Right cardiac atrium (tissue), 5 donors: ENCODE results near the gene WDR37. TPM values are rescaled to one million over a fixed set of nuclear protein-coding genes. Genes with fewer than 3 reads are reported as not detected.

Experiments used
- polyA plus RNA-seq: library from polyadenylated mRNA; stranded (reverse); fragments of 200-250 nt; gene quantifications from one replicate; pipeline ENCODE4 v1.2.3, GENCODE V29; 2013
- total RNA-seq, 4 donors: library from RNA; stranded (reverse); fragmentation: NEBNext Ultra II Directional; extraction: Animal tissue kit (Norgen Biotek cat#: 25700); gene quantifications; one replicate each; pipeline ENCODE4 v1.2.1, GENCODE V29; 2021
- donor health status: healthy with polysubstance abuse.
- donor health status: DM: no; HTN: yes; CAD: no.
- donor health status: DM: no; HTN: no; CAD: no.
- donor health status: DM: no; HTN: yes; CAD: no; lungs with severe emphysema.
- donor health status: DM: yes; HTN: yes; CAD: no.

The WDR37 gene
- total and polyA plus RNA-seq, 5 donors = 9.7 to 35.6 (median 31.9) TPM

Other genes starting within 250 kb of the WDR37 start
- 10 to 100 TPM; 46.9 to 59.3 (median 50.5) TPM for gene LARP4B, start 124.7 kb upstream of the WDR37 start, total RNA-seq
- gene LARP4B, start 124.7 kb upstream of the WDR37 start, polyA plus RNA-seq = 12.1 TPM
- gene GTPBP4, start 68.0 kb upstream of the WDR37 start, total RNA-seq = 10 to 100 TPM; 22.9 to 29.8 (median 27.5) TPM
- 16.8 TPM for gene GTPBP4, start 68.0 kb upstream of the WDR37 start, polyA plus RNA-seq
- gene IDI2, start 30.5 kb upstream of the WDR37 start, total RNA-seq = under 1 TPM in 2 of 4 donors, not detected in 2; 0.23 to 0.29 TPM
- gene IDI2, start 30.5 kb upstream of the WDR37 start, polyA plus RNA-seq = 0.23 TPM
- gene IDI1, start 7.3 kb upstream of the WDR37 start, total RNA-seq = 10 to 100 TPM; 14.6 to 30.3 (median 20.0) TPM
- gene IDI1, start 7.3 kb upstream of the WDR37 start, polyA plus RNA-seq = 26.7 TPM